Fibroblast of skin of right quadriceps (primary cell): ENCODE data around the gene TBR1.
A peak's percentile ranks its signal among the peaks of the same experiment; 100 is the strongest.

ENCODE experiments used
- DNase-seq: peaks from one replicate; pipeline ENCODE4 v3.0.0-alpha.2; 2013

The TBR1 gene

DNA sequence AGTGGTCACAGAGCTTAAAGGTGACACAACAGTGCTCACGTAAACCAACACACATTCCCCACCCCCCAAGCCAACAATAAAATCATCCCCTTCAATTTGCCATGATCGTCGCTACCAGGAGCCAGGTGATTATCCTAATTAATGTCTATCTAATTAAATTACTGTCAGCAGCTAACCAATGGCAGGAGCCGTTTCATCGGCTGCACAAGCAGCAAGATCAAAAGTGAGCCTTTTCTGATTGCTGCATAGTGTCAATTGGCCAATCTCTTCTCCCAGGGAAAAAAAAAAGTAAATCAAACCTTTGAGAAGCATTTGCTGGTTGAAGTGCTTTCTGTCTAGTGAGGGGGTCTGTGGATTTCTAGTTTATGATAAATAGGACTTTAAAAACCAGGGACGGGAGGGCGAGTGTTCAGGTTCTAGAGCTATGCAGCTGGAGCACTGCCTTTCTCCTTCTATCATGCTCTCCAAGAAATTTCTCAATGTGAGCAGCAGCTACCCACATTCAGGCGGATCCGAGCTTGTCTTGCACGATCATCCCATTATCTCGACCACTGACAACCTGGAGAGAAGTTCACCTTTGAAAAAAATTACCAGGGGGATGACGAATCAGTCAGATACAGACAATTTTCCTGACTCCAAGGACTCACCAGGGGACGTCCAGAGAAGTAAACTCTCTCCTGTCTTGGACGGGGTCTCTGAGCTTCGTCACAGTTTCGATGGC, at the start of gene TBR1:
TBR1 (plus strand) TSS at position 311 of the 721 bp plus-strand sequence; CDS start at position 425, 114 bp downstream.
- no peak for DNase-seq

DNA sequence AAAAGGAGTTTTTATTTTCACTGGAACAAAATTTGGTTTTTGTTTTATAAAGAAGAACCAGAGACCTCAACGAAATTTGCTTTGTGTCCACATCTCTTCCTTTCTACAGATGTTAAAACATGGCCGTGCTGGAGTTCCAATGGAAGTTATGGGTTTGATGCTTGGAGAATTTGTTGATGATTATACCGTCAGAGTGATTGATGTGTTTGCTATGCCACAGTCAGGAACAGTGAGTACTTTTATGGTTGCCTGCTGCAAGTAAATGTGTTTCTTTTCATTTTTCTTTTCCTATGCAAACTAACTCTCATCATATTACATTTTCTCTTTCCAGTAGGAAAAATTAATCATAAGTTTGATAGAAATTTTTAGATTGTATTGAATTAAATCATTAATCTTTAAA, 48.4 kb upstream of the TBR1 start:
- DNase-seq, result no peak

DNA sequence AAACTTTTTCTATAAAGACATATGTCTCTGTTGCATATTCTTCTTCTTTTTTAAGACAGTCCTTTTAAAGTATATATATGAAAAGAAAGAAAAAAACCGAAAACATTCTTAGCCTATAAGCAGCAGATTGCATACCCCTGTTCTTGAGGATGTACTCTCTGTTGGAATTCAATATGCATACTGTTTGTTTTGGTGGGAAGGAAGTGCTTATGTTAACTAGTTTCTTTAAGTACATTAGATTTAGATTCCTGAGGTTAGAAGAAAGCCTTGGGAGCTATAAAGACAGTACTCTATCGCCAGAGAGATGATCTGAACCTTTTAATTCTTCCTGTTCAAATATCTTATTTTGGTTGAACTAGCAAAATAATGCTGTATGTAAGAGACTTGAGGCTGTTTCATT, 46.8 kb upstream of the TBR1 start:
- no peak for DNase-seq

DNA sequence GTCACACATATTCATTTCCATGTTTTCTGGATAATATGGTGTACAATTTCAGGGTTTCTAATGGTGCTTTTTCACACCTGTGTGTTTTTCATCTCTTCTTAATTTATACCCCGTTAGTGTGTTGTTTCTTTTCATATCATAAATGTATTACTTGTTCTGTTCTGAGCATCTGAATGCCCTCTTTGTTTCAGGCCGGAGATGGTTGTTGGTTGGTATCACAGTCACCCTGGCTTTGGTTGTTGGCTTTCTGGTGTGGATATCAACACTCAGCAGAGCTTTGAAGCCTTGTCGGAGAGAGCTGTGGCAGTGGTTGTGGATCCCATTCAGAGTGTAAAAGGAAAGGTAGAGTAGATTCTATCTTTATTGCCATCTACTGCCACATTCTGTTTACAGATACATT, 45.1 kb upstream of the TBR1 start:
- no peak for DNase-seq

DNA sequence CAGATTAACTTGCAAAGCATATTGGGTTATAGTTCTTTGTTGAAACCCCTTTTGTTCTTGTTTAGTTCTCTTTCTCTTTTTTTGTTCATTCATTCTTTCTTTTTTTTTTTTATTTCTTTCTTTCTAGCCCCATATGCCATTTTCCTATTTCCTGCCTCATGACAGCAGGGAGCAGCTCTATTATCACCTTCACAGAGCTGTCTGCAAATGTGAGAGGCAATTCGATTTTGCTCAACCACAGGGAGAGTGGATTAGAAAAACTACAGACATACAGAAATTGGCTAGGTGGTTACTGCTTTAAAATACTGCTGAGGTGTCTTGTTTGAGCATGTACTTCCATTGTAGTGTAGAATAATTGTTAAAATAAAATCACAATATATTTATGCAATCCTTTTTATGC, 44.2 kb upstream of the TBR1 start:
- DNase-seq, result no peak

DNA sequence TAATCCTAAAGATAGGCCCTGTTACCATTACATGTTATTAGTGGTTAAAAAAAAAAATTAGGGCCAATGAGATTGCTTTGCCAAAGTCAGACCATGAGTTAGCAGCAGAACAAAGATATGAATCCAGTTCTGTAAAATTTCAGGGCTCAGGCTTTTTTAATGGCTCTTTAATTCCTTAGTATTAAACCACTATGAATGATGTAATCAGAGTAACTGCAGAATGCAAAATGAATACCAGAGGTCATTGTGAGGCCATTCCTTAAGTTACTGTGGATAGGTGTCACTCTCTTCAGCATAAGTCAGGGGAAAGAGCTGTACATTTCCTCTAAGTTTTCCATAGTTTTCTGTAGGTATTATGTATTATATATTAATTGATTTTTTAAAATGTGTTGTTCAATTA, 42.2 kb upstream of the TBR1 start:
- peak; percentile 55 for DNase-seq

DNA sequence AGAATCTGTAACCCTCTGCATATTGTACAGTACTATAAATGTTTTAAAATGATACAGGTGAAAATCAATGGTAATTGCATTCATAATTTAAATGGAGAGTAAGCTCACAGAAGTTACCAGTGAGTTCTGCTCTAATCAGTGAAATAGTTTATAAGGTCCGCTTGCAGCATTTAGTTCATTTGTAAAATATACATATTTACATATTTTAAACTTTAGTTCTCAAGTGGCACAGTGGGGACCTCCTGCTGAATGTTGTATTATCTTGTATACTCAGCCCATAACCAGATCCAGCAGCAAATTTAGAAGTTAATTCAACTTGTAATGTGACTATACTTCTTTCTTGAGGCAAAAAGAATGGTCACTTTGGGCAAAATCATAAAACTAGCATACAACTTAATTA, 41.7 kb upstream of the TBR1 start:
- DNase-seq, result no peak

DNA sequence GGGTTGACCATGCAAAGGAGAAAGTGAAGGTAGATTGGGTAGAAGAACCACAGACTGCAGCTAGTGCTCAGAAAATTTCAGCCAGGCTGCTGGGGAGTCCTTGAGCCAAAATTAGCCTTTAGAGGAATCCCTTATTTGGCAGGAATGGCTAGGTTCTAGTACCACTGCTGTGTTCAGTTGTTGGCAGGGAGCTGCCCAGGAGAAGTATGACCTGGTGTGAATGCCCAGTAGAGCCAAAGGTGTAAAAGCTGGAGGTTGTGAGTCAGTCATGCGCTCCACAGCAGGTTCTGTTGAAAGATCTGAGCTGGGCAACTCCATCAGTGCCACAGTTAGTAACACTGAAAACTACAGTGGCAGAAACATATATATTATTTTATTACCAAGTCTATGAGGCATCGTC, 36.4 kb upstream of the TBR1 start:
- no peak for DNase-seq

DNA sequence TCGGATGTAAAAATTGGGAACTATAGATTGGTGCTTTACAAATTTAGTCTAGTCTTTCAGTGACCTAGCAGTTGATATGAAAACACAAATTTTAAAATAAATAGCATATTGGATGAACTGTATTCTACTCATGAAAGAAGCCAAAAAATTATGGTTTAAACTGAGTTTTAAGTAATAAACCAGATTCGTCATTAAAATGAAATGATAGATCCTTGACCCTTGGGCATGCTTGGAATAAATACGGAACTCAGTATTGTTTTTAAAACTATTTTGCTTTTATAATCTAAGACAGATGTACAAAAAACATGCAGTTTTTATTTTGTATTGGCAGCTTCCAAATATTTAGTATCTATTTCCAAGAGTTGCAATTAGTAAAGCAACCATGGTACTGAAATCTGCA, 34.6 kb upstream of the TBR1 start:
- DNase-seq, result no peak

DNA sequence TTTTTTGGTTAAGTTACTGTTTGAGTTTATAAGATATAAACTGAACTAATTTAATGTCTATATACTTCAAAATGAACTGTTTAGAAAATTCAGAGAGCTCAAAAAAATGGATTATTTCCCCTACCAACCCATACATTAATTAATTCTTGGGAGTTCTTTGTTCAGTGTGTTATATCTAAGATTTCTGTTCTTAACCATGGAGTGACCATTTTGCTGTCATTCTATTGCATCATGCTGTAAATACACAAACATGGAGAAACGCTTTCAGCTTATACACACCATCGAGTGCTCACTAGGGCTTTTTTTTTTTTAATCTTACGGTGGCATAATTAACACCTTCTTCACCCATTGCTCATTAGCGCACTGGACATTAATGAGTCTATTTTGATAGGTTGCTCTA, 33.4 kb upstream of the TBR1 start:
- no peak for DNase-seq

DNA sequence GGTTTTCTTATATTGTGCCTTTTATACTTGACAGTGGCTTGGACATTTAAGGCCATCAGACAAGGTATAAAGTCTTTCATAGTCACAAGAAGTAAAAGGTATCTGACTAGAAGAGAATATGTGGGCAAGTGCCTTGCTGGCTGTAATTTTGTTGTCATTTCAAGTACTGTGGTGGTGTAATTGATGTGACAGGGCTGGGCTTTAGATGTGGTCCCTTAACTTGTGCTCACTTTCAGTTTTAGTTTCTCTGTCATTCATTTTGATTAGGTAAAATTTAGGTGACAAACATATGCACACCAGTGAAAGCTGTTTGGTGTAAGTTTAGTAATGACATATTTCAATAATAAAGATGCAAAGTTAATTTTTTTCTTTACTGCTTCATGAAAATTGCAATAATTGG, 31.2 kb upstream of the TBR1 start:
- no peak for DNase-seq

DNA sequence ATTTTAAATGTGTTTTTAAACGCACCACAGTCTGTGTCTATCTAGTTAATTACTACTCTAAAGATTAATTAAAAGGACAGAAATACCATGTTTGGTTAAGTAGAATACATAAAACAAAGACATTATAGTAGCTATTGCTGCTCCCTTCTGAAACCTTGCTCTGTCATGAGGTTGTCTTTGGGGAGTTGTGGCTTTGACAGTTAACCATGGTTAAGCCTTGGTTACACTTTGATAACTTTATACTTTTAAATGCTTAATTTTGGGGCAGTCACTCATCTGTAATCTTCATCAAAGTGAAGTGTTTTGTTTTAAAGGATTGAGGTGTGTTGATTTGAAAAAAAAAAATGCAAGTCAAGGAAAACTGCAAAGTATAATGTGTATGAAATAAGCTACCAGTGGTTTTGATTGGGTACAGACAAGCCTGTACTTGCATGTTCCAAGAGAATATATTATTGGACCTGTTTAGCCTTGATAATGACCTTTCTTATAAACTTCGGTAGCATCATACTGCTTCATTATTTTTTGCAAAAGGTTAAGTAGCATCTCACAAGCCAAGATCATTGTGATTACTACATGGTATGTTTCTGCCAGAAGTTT, 29.8 kb upstream of the TBR1 start:
- no peak for DNase-seq

DNA sequence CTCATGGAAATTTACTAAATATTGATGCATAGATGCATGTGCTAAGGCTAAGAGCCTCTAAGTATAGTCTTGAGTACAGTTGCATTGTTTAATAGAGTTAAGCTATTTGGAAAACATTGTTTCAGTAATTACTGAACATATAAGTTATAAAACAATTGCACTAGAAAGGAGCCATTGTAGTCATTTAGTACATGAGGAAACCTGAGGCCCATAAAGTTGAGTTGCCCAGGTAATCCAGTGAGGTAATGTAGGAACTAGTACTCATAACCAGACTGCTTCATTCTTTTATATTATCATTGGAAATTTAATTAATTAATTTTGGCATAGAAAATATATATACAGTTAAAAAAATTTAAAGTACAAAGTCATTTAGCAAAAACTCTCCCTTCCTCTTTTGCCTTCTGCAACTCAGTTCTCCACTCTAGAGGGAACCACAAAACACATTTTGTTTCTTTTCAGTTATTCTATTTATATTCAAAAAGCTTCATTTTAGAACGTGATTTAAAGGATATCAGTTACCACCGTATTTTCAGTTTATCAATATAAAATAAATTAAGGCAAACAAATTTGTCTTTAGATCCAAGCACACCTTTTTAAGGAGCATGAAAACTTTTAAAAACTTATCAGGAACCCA, 27.8 kb upstream of the TBR1 start:
- DNase-seq, result no peak

DNA sequence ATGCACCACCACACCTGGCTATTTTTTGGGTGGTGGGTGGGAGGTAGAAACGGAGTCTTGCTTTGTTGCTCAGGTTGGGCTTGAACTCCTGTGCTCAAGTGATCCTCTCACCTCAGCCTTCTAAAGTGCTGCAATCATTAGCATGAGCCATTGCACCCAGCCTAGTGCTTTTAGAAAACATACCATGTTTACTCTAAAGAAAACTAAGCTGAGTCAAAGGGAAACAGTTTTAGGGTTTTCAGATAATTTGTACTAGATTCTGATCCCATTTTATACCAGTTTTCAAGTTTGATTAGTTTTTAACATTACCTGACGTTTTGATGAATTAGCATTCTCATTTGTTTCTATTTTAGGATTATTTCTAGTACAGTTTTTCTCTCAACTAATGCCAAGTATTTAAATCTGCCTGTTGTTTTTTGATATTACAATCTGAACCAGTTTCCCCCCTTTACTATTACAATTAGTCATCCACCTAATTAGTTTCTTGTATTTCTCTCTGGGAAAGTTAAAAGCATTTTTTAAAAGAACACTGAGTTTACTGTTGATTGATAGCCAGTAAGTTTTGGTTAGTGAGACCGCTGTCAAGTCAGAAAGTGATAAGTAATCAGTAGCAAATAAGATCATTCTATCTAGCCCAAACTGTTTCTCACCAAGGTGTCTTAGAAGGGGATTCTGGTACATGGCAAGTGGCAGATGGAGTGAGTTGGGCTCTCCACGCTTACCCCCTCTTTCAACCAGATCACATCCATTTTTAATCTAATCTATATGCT, 24.2 kb upstream of the TBR1 start:
- no peak for DNase-seq

DNA sequence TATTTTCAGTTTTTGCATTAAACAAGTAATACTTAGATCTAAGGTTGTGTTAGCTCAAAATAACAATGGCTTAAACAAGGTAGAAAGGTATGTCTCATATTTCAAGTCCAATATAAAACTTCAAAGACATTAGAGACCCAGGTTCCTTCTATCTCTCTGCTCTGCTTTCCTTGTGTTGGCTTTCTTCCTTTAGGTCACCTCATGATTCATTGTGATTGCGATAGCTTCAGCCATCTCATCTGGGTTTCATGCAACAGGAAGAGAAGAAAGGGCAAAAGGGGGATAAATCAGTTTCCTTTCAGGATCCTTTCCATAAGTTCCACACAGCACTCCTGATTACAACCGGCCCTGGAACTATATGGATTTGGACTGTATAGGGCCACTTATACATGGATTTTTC, 16.0 kb upstream of the TBR1 start:
- DNase-seq, result peak; percentile 17

DNA sequence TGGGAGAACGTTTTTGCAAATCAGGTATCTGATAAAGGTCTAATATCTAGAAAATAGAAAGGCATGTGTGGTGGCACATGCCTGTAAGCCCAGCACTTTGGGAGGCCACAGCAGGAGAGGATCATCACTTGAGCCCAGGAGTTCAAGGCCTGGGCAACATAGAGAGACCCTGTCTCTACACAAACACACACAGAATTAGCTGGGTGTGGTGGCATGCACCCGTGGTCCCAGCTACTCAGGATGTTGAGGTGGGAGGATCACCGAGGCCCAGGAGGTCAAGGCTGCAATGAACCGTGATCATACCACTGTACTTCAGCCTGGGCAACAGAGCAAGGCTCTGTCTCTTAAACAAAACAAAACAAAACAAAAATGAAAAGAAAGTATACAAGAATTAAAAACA, 13.8 kb upstream of the TBR1 start:
- no peak for DNase-seq

DNA sequence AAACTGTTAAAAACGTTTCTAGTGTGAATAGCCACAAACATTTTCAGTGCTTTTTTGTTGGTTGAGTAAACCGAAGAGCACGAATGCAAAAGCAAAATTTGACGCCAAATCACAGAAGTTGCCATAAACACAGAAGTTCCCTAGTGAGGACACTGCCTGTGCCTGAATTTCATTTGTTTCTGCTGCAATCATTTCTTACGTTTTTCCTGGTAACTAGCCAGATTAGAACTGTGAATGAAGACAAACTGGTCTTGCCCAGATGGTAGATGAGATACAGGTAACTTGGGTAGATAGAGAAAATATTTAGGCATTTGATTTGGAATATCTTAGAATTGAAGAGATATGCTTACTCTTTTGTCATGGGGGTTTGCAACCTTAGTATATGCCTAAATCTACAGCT, 9.8 kb upstream of the TBR1 start:
- DNase-seq, result no peak

DNA sequence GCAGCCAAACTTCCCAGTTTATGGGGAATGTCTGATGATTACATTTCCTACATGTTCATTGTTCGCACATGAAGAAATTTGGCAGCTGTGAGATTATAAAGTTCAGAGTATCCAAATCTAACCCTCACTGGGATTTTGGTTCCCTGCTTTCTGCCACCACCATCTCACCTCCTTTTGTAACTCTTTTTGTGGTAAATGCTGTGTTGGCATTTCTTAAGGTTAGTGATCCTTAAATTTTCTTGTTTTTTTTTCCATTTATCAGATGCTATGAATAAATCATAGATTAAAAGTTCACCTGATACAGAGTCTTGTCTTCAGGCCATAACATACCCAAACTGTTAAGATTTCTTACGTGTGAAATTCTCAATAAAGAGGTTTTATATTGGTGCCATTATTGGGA, 8.5 kb upstream of the TBR1 start:
- DNase-seq, result no peak

DNA sequence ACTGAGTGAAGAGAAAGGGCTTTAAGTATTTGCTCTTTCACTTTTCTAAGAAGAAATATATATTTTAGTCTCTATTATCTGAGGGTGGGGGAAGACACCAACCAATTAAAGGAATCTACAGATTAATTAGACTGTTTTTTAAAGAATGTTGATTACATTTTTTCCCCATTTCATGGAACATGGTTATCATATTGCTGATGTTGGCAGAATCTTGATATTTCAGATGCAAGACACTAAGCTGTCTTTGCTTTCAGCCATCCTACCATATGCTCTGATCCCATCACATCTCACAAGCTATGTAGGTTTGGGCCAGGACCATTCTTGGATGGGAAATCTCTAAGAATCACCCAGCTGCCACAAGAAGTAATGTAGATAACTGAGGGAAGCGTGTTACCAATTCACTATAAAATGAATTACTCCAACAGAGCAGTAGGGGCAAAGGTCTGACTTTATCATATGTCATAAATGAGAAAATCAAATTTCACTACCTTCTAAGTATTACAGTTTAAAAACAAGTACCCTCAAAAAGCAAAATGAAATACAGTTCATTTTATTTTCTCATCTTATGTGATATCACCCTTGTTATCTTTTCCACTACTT, 6.7 kb upstream of the TBR1 start:
- no peak for DNase-seq

DNA sequence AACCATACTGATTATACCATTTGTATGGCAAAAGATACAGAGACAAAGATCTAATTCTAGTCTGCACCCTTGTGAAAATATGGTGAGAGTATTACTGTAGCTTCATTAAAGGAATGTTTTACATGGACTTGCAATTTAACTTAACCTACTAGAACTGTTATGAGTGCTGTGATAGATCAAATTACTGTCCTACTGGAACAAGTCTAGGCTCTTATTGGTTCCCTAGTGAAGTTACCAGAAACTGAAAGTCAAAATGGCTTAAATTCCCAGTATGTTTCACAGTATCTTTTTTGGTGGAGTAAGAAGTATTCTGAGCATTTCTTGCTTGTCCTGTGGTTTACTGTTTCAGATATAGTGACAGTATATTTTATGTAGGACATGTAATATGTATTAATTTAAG, 3.8 kb upstream of the TBR1 start:
- DNase-seq, result no peak

DNA sequence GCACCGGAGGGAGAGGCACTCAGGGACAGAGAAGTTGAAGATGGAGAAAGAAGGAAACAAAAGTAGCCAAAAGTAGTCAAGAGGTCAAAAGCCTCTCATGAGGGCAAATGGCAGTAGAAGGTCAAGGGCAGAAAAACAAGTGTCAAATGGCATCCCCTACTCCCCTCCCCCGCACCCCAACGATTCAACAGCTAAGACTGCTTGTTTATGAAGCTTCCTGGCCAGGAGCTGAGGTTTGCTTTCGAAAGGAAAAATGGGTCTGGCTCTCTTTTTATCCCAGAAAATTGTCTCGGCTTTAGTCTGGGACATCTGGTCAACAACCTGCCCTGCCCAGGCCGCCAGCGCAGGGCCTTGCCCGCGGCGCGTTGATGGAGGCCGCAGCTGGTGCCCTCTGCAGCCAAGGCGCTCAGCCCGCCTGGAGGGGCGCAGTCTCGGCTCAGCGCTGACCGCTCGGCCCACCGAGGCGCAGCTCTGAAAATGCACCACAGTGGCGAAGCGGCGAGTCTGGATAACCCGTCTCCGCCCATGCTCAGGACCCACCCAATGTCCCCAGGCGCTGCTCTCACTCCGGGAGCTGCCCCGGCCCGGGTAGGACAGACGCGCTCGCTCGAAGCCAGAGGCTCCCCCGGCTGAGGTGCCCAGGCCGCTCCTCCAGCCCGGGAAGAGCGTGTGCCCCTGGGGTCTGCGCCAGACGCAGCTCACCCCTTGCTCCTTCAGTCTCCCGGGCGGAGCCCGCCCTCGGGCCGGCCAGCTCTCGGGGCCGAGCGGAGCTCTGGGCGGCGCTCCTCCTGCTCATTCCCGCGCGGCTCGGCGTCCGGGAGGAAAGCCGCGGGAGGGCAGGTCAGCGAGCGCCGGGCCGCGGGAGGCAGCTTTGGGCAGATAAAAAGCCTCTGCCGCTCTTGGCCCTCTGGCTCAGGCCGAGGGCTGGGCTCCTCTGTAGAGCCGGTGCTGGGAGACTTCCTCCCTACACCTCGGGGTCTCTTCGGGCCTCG, 1.8 kb upstream of the TBR1 start:
- no peak for DNase-seq
